ENCODE measurements around the gene TBC1D22A.

Gene TBC1D22A

GRCh38 chr22:46737105-46737975 lies 25.1 kb upstream of the TBC1D22A start:
- DNase-seq = peak; percentile 23

GRCh38 chr22:46737976-46738646 lies 24.3 kb upstream of the TBC1D22A start, which contains the start of gene CERK:
CERK (minus strand) TSS chr22:46738252; CDS start chr22:46738148, 104 bp downstream.
- DNase-seq = peak; percentile 74

- DNase-seq = peak; percentile 20
Observed at GRCh38 chr22:46738647-46739093, 23.8 kb upstream of the TBC1D22A start.

GRCh38 chr22:46739094-46739870 lies 23.2 kb upstream of the TBC1D22A start:
- DNase-seq = peak; percentile 39

- no peak for DNase-seq
Observed at GRCh38 chr22:46740910-46741780, 21.3 kb upstream of the TBC1D22A start.

- DNase-seq = no peak
Observed at GRCh38 chr22:46741974-46742519, 20.4 kb upstream of the TBC1D22A start.

- no peak for DNase-seq
Observed at GRCh38 chr22:46742576-46743221, 19.8 kb upstream of the TBC1D22A start.

- no peak for DNase-seq
Observed at GRCh38 chr22:46744581-46744980, 17.9 kb upstream of the TBC1D22A start.

- no peak for DNase-seq
Observed at GRCh38 chr22:46746192-46746591, 16.3 kb upstream of the TBC1D22A start.

GRCh38 chr22:46746620-46747019 lies 15.8 kb upstream of the TBC1D22A start:
- no peak for DNase-seq

GRCh38 chr22:46747646-46748045 lies 14.8 kb upstream of the TBC1D22A start:
- DNase-seq = no peak

- DNase-seq = no peak
Observed at GRCh38 chr22:46748206-46748907, 14.1 kb upstream of the TBC1D22A start.

GRCh38 chr22:46748908-46749675 lies 13.4 kb upstream of the TBC1D22A start:
- DNase-seq = peak; percentile 40

- DNase-seq = no peak
Observed at GRCh38 chr22:46749682-46750529, 12.5 kb upstream of the TBC1D22A start.

- DNase-seq = no peak
Observed at GRCh38 chr22:46750530-46750800, 12.0 kb upstream of the TBC1D22A start.

- DNase-seq = no peak
Observed at GRCh38 chr22:46750863-46751443, 11.5 kb upstream of the TBC1D22A start.

- DNase-seq = no peak
Observed at GRCh38 chr22:46752286-46752987, 10.0 kb upstream of the TBC1D22A start.

GRCh38 chr22:46752988-46753310 lies 9.5 kb upstream of the TBC1D22A start:
- DNase-seq = no peak
